HG03469 (cell line): ENCODE measurements around the gene NLK.

Source experiments
- ATAC-seq: cut with Tn5 transposase; IDR thresholded peaks from one replicate; pipeline ENCODE4 v1.9.1; 2021; ENCODE audit warnings: mild to moderate bottlenecking, moderate library complexity, moderate number of reproducible peaks; ENCODE audit not compliant: unreplicated experiment

NLK gene

DNA sequence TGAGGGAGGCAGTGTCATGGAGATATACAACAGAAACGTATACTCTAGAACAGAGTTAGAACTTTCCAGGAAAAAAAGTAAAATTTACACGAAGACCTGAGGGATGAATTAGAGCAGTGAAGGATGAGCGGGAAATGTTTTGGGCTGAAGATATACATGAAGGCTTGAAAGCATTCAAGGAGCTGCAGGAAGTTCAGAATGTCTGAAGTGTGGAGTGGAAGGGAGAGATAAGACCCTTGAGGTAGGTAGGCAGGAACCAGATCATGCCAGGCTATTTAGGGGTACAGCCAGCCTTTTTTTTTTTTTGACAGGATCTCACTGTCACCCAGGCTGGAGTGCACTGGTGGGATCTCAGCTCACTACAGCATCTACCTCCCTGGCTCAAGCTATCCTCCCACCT, 3.2 kb upstream of the NLK start:
- ATAC-seq = no peak

DNA sequence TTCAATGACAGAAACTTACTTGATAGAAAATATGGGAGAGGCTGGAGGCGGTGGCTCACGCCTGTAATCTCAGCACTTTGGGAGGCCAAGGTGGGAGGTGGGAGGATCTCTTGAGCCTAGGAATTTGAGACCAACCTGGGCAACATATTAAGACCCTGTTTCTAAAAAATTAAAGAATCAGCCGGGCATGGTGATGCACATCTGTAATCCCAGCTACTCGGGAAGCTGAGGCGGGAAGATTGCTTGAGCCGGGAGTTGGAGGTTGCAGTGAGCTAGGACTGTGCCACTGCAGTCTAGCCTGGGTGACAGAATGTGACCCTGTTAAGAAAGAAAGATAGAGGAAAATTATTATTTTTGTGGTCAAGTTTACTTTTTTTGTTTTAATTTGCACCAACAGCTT, 2.1 kb upstream of the NLK start:
- ATAC-seq = no peak

DNA sequence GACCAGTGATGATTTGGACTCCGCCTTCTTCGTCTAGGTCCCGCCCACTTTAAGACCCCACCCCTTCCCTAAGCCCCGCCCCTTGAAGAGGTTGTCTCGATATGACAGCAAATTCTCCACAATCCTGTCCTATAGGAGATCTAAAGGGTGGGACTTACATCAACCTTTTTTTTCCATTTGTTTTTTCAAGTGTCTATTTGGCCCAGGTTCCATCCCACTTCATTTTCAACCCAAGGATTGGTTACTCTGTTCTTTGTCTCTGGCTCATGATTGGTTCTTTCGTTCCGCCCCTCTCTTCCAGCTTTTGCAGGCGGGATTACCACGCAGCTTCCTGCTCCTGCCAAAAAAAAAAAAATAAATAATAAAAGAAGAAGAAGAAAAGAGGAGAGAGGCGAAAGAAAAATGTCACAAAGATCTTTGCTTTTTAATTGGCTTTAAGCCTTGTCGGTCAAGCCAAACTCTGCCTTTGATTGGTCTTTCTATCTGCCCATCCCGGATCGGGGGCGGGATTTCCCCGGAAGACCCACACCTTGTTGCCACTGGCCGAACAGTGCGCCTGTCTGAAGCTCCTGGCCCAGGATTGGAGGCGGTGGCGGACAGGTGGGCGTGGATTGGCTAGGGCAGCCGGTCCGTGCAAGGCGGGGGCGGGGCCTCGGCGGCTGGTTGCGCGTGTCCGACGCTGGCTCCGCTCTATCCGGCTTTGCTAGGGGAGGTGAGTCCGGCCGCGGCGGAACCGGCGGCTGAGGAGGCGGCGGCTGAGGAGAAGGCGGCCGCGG, 1.2 kb upstream of the NLK start:
- peak; percentile 78 for ATAC-seq

DNA sequence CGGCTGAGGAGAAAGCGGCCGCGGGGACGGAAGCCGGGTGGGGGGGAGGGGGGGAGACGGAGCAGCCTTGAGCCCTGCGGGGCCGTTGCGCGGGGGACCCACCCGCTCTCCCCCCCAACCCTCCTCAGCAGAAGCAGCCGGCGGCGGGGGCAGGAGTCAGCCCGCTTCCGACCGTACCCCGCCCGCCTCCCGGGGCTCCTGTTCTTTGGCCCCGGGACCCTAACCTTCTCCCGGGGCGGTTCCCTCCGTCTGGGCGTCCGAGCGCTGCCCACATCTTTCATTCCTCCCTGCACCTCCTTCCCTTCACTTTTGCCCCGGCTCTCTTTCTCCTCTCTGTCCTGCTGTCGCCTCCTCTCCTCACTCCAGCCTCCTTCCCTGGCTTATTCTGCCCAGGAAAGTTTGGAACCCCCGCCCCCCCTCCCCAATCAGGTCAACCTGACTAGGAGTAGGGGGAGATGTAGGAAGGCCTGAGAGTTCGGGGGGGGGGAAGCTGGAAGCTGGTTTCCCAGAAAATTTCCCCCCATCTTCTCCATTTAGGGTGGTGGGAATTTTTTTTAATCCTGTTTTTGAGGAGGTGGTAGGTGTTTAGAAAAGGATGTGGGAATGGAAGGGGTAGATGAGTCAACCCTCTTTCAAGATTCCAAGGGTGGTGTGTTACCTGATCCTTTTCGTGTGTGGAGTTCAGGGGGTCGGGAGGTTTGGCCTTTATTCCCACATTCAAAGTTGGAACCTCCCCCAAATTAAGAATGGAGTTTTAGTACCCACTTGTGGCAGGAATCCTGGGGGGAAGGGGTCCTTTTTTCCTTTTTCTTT, 427 bp upstream of the NLK start:
- ATAC-seq = no peak

DNA sequence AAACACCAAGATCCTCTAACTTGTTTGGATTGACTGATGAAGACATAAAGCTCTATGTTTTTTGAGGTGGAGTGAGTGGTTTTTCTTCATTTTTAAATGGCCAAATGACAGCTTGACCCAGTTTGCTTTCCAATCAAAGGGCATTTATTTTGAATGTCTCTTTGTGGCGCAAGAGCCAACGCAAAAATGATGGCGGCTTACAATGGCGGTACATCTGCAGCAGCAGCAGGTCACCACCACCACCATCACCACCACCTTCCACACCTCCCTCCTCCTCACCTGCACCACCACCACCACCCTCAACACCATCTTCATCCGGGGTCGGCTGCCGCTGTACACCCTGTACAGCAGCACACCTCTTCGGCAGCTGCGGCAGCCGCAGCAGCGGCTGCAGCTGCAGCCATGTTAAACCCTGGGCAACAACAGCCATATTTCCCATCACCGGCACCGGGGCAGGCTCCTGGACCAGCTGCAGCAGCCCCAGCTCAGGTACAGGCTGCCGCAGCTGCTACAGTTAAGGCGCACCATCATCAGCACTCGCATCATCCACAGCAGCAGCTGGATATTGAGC, 329 bp downstream of the NLK start:
- no peak for ATAC-seq

DNA sequence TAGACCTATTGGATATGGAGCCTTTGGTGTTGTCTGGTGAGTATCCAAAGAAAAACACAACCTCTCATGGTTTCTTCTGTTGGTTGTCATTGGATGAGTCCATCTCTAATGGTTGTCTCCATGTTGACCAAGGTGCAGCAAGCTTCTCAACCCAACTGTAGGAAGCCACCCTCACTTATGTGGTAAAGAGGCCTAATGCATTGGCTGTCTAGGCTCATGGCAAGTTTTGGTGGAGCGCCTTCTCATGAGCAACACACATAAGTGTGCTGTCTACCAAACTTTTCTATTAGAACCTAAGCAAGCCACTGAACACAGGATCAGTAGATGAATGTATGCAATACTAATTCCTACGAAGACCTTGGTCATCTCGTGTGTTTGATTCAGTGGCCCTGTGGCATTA, 819 bp downstream of the NLK start:
- no peak for ATAC-seq

DNA sequence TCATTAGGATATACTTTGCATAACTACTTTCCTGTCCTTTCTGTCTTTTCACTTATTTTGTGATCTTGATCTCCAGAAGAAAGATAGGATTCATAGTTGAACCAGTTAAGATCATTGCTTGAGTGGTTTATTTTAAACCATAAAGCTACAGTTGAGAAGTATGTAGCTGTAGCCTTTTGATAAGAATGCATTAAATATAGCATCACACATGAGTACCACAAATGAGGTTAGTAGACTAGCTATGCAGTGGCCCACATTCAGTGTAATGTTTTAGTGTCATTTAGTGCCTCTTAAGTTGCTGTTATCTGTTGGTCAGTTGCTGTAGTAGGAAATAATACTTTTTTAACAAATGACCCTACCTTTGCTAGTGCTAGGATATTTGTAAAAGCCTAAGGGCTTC, 1.3 kb downstream of the NLK start:
- no peak for ATAC-seq

DNA sequence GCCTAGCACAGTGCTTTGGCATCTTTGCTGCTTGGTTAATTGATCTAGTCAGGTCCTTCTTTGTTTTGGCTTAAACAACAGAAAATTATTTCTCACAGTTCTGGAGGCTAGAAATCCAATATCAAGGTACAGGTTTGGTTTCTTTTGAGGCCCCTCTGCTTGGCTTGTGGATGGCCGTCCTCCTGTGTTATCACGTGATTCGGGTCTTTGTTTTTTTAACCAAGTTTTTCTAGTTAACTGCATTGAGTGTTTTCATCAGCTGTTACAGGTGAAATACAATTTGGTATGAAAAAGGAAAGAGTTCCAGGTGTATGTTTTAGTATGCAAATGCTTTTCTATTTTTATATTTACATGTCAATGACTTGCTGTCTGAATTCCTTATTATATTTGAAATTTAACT, 2.8 kb downstream of the NLK start:
- ATAC-seq = no peak

DNA sequence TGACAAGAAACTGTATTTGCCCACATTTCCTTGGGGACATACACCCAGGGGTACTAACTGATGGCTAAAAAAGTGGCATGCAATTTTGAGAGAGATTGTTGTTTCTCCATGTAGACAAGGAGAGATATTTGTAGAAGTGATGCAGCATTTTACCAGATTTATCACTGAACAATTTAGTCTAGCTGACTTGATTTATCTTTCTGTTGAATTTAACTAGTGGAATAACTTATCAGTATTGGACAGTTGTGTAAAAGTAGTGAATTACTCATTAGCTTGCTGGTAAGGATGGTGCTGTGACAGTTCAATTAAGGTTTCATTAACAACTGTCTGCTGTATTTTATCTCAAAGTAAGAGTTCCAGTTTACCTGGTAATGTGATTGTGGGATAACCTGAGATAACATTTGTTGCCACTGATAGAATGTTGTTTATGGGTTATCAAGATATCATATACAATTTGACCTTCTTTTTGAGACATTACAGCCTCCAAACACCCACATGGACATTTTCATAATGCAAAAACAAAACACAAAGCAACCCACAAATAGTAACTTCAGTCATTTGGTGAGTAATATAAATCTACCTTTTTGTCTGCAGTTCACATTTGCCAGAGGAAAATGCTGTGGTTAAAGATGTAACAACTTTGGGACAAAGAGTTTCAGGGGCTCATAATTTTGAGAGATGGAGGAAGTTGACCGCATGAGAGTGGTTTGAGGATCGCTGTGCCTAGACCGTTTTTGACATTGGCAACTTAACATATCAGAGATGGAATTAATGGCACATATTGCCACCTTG, 3.8 kb downstream of the NLK start:
- no peak for ATAC-seq

DNA sequence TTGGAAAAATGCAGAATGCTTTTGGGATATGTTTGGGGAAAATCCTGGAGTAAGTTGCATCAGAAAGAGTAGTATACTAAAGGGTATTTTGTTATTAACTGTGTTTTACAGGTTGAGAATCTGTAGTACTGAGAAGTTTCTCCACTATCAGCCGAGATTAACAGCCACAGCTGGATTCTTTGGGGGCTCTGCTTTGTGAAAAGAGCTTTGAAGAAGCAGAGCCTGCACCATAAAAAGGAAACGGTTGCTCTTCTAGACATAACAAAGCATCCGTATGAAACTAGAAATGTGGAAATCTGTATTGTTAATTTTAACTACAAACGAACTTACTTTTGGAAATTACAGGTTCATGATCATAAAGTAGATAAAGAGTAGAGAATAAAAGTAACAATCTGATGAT, 5.3 kb downstream of the NLK start:
- no peak for ATAC-seq

DNA sequence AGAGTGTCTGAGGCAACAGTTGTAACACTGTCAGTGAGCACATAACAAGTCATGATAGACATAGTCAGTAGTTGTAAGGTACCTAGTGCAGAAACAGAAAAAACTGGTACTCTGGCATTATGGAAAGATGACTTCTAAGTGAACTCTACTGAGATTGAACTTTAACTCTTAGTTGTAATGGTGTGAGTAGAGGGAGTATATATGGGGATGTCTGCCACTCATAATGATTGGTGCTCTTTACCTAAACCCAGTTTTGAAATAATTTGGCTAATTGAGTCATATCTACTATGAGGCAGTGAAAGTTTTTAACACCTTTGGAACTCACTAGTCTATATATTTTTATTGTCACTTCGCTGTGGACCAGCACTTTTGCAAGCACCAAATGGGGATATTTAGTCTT, 6.6 kb downstream of the NLK start:
- ATAC-seq = no peak

DNA sequence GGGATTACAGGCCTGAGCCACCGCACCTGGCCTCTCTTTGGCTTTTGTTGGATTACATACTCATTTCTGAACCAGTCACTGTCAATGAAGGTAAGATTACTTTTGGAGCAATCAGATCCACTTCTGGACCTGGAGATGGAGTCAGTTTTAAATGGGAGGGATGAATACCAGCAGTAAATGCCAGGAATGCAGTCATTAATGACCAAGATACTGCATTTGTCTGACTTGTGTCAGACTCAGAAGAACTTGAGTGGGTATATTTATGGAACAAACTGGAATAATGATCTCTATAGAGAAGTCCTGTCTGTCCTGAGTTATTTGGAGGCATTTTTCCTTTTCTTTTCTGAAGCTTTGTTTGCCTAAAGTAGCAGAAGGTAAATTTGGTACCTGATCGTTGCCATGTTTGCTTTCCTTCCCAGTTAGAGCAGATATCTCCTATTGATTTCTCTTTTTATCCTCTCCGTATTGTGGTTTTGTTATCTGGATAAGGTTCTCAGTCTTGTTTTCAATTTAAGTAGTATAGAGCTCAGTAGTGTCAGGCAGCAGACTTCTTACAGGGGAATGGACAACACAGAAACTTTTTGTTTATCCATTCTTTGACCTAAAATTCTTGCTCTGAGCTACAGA, 10.7 kb downstream of the NLK start:
- ATAC-seq = no peak

DNA sequence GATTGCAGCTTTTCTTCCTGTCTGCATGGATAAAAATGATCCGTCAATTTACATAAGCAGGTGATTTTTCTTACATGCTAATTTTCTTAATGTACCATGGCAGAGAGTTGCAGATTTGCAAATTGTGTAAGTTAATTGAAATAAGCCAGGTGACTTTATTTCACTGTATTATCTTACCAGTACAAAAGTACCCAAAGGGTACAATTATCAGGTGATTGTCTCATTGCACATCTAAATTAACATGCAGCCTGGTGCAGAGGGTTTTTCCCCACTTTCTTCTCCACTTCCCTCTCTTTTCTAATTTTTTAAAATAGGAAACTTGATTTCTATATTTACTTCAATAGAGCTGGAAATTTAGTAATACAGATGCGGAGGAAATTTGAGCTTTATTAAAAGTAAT, 11.2 kb downstream of the NLK start:
- no peak for ATAC-seq

DNA sequence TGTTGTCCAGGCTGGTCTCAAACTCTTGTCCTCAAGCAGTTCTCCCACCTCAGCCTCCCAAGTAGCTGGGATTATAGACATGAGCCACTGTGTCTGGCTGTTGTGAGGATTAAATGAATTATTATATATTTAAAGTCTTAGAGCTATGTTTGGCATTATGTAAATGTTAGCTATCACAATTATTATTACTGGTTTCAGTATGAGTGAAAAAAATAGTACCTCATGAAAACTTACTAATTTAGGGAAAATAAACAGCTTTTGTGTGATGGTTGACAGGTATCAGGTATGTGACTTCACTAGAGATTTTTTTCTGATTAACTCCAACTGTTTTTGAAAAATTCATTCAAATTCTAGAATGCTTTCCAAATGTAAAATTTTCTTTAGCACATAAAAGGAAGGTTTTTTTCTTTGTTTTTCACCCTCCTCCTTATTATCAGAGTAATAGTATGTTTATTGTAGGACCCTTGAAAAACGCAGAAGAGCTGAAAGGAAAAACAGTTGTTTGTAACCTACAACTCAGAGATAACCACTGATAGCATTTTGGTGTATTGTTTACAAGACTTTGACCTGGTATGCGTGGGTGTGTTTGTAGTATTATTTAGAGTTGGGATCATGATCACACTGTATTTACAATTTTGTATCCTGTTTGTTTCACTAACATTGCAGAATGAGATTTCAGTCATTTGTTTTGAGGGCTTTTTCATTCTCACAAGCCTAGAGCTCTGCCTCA, 13.2 kb downstream of the NLK start:
- no peak for ATAC-seq

DNA sequence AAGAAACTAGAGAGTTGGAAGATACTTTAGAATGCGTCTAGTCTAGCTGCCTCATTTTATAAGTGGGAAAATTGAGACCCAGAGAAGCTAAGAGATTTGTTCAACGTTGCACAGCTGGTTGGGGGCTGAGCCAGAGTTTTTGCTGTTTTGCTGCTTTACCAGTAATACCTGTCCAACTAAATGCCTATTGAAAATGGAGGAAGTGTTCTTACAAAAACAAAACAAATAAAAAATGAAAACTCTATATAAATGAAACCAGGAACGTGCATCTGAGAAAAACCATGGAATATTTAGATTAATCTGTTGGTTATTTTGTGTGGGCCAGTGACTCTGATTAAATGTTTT, 13.8 kb downstream of the NLK start:
- ATAC-seq = no peak

DNA sequence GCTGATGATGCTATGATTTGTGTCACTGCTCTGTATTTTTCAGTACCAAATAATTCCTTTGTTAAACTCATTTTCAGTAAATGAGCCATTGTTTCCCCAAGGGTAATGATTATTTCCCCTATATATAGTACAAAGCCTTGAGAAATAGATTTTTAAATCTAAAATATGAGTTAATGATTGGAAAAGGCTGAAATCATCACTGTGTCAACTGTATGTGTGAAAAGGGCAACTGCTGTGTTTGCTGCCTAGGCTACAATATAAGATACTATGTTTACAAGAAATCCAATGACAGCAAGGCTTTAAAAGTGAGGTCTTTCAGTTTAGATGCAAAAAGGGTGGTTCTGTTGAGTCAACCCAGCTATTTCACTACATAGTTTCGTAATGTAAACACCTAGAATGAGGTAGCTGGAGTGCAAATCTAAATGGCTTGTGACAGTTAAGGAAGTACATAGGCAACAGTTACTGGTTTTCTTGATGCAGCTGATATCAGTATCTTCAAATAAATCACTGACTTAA, 15.3 kb downstream of the NLK start:
- peak; percentile 86 for ATAC-seq

DNA sequence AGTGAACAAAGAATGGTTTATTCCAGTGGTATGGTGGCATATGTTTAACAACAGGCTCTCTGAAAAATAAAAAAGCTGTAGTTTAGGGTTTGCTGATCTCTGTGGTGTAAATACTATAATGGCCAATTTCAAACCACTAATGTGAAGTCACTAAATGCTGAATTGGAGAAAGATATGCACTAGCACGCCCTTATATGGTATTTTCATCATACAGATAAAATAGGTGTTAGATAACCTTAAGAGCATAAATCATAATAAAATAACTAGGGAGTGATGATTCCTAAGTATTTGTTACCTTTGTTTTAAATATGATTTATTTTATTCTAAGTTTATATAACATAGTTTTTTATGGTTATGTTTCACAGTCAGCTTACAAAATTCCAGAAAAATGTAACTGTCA, 17.2 kb downstream of the NLK start:
- no peak for ATAC-seq

DNA sequence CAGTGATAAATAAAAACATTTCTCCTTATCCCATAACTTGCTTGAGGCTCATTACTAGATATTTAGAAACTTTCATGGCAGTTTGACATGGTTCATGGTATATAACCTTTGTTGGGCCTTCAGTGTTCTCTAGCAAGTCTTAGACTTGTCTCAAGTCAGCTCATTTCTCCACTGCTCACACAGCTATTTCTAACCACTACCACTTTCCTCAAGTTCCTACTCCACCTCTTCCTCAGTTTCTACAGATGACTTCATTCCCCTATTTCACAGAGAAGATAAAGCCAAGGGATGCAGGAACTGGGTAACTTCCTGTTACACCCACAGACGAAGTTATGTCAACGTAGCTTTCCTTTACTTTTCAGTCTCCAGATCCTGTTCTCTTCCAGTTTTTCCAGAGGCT, 23.2 kb downstream of the NLK start:
- no peak for ATAC-seq

DNA sequence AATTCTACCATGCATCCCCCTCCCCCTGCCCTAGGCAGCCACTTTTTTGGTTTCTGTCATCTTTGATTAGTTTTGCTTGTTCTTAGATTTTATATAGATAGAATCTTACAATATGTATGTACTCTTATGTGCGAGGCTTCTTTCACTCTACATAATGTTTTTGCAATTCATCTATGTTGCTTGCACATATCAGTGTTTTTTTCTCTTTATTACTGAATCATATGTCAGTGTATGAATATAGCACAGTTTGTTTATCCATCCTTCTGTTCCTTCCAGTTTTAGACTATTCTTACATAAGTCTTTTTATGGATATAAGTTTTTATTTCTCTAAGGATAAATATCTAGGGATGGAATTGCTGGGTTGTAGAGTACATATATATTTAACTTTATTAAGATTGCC, 26.6 kb downstream of the NLK start:
- no peak for ATAC-seq

DNA sequence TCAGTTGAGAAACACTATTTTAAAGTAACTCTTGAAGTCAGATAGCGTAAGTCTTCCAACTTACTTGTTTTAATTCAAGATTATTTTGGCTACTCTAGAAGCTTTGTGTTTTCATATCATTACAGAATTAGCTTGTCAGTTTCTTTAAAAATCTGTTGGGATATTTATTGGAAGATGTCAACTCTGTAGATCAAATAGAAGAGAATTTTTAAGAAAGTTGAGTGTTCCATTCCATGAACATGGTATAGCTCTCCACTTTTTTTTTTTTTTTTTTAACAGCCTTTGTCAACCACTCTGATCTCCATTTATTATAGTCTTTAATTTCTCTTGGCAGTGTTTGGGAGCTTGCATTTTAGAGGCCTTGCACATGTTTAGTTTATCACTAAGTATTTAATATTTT, 28.7 kb downstream of the NLK start:
- ATAC-seq = no peak
